Measurements from ENCODE around the gene XRCC4. TPM values are rescaled to one million over a fixed set of nuclear protein-coding genes. Genes with fewer than 3 reads are reported as not detected.

XRCC4 gene
- total RNA-seq, 1 donor: 36.5 TPM

DNA sequence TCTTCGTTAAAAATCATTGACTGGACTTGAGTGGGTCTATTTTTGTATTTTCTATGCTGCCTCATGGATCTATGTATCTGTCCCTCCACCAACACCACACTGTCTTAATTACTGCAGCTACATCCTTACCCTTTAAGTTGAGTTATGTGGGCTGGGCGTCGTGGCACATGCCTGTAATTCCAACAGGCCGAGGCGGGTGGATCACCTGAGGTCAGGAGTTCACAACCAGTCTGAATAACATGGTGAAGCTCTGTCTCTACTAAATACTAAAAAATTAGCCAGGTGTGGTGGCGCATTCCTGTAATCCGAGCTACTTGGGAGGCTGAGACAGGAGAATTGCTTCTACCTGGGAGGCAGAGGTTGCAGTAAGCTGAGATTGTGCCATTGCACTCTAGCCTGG lies 48.2 kb downstream of the XRCC4 start:
- TF ChIP-seq, protein P1, sequence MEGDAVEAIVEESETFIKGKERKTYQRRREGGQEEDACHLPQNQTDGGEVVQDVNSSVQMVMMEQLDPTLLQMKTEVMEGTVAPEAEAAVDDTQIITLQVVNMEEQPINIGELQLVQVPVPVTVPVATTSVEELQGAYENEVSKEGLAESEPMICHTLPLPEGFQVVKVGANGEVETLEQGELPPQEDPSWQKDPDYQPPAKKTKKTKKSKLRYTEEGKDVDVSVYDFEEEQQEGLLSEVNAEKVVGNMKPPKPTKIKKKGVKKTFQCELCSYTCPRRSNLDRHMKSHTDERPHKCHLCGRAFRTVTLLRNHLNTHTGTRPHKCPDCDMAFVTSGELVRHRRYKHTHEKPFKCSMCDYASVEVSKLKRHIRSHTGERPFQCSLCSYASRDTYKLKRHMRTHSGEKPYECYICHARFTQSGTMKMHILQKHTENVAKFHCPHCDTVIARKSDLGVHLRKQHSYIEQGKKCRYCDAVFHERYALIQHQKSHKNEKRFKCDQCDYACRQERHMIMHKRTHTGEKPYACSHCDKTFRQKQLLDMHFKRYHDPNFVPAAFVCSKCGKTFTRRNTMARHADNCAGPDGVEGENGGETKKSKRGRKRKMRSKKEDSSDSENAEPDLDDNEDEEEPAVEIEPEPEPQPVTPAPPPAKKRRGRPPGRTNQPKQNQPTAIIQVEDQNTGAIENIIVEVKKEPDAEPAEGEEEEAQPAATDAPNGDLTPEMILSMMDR (IDR thresholded peaks at IDR 0.05; ENCODE audit: insufficient read depth, low read length): no peak
- no peak for DNase-seq (ENCODE audit: low read depth)
- H3K4me3 ChIP-seq (ENCODE audit: low read depth, low read length): no peak overlapping the region

DNA sequence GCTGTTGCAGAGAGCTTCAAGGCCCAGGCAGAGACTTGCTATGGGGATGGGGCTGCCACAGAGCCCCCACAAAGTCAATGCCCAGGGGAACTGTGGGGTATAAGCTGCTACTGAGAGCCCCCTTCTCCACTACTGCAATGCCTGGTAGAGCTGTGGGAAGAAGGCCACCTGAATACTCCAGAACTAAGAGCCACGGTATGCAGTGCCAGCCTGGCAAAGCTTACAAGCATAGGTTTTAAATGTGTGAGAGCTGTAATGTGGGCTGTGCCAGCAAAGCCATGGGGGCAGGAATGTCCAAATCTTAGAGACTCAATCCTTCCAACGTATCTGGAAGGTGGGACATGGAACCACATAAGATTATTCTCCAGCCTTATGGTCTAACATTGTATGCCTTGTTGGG lies 49.2 kb downstream of the XRCC4 start:
- H3K4me3 ChIP-seq (ENCODE audit: low read depth, low read length): no peak overlapping the region
- TF ChIP-seq, protein P1 (IDR thresholded peaks at IDR 0.05; ENCODE audit: insufficient read depth, low read length): no peak
- DNase-seq (ENCODE audit: low read depth): no peak

GRCh38 chr5:83133797-83134196 lies 56.5 kb downstream of the XRCC4 start:
- TF ChIP-seq, protein P1 (IDR thresholded peaks at IDR 0.05; ENCODE audit: insufficient read depth, low read length): no peak

GRCh38 chr5:83142526-83142925 lies 65.2 kb downstream of the XRCC4 start:
- DNase-seq (ENCODE audit: low read depth): no peak
- H3K4me3 ChIP-seq (ENCODE audit: low read depth, low read length): no peak overlapping the region
- TF ChIP-seq, protein P1 (IDR thresholded peaks at IDR 0.05; ENCODE audit: insufficient read depth, low read length): no peak

More at GRCh38 chr5:83133797-83134196, 56.5 kb downstream of the XRCC4 start:
- no peak overlapping the region for H3K4me3 ChIP-seq (ENCODE audit: low read depth, low read length)
- DNase-seq (ENCODE audit: low read depth): no peak

GRCh38 chr5:83145241-83145640 lies 67.9 kb downstream of the XRCC4 start:
- peak; percentile 24 for DNase-seq (ENCODE audit: low read depth)
- no peak overlapping the region for H3K4me3 ChIP-seq (ENCODE audit: low read depth, low read length)
- TF ChIP-seq, protein P1 (IDR thresholded peaks at IDR 0.05; ENCODE audit: insufficient read depth, low read length): no peak

DNA sequence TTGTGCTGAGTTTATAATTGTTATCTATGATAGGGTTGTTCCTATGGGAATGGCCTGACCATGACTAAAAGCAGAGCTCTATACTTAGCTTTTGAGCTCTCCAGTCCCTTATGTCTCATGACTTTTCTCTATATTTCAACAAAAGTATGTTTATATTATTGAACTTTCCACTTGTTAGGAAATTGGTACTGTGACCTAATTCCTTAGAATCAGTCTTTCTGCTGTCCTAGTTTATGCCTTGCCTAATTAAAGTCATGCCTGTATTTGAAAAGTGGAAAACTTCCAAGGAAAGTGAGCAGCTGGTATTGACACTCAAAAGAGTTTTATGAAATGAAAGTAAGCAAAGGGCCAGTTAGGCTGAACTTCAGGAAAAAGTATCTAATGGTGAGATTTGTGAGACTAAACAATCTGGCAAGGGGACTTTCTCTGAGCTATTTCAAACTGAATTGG lies 68.6 kb downstream of the XRCC4 start:
- DNase-seq (ENCODE audit: low read depth): peak; percentile 38
- H3K4me3 ChIP-seq (ENCODE audit: low read depth, low read length): no peak overlapping the region
- TF ChIP-seq, protein P1 (IDR thresholded peaks at IDR 0.05; ENCODE audit: insufficient read depth, low read length): no peak

DNA sequence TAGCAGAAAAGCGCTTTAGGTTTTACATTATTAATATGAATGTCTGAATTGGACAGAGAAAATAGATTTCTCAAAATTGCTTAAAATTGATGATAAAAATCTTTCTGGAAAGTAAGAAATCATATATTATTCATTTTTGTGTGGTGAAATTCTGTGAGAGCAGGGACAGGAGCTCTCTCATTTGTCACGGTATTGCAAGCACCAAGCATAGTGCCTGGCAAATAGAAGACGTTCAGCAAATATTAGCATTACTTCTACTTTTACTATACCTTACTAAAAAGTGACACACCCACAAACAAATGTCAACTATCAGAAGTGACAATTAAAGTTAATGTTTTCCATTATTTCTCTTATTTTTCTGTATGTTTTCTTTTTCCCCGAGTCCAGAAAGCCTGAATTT lies 69.1 kb downstream of the XRCC4 start:
- no peak for DNase-seq (ENCODE audit: low read depth)
- no peak overlapping the region for H3K4me3 ChIP-seq (ENCODE audit: low read depth, low read length)
- TF ChIP-seq, protein P1 (IDR thresholded peaks at IDR 0.05; ENCODE audit: insufficient read depth, low read length): no peak

All from fibroblast of the aortic adventitia (primary cell).